HUES6 (cell line): Measurements from ENCODE around the gene PHF2.

Experiments
- H3K27ac ChIP-seq: 2 replicates; pipeline ENCODE4 v1.7.0; 2013; ENCODE audit warnings: low read depth, mild to moderate bottlenecking, low read length, inconsistent platforms
- H3K27me3 ChIP-seq: 2 replicates; pipeline ENCODE4 v1.6.1; 2013; ENCODE audit warnings: low read length; ENCODE audit not compliant: control insufficient read depth, insufficient read depth
- H3K36me3 ChIP-seq: 2 replicates; pipeline ENCODE4 v1.6.1; 2013; ENCODE audit warnings: low read length; ENCODE audit not compliant: control insufficient read depth, insufficient read depth
- H3K4me1 ChIP-seq: 2 replicates; pipeline ENCODE4 v1.6.1; 2013; ENCODE audit warnings: low read length; ENCODE audit not compliant: control insufficient read depth, insufficient read depth
- H3K4me3 ChIP-seq: 2 replicates; pipeline ENCODE4 v1.5.1; 2013; ENCODE audit warnings: low read depth, low read length
- H3K9ac ChIP-seq: one replicate; pipeline ENCODE4 v1.6.1; 2013; ENCODE audit warnings: mild to moderate bottlenecking, low read length
- H3K9me3 ChIP-seq: 2 replicates; pipeline ENCODE4 v1.6.1; 2013; ENCODE audit warnings: low read depth, low read length; ENCODE audit not compliant: control insufficient read depth, insufficient read depth

Gene PHF2

GRCh38 chr9:93620041-93620506 lies 43.7 kb downstream of the PHF2 start:
- H3K9me3 ChIP-seq = peaks cover 3% of the 10 kb centered on the region; the same call in 1 of the 2 replicates
- peaks cover 11% of the 10 kb centered on the region for H3K4me1 ChIP-seq
- no peak overlapping the region for H3K4me3 ChIP-seq
- H3K27ac ChIP-seq = no peak overlapping the region
- H3K36me3 ChIP-seq = no peaks in the 10 kb centered on the region
- H3K27me3 ChIP-seq = no peaks in the 10 kb centered on the region
- no peak overlapping the region for H3K9ac ChIP-seq

DNA sequence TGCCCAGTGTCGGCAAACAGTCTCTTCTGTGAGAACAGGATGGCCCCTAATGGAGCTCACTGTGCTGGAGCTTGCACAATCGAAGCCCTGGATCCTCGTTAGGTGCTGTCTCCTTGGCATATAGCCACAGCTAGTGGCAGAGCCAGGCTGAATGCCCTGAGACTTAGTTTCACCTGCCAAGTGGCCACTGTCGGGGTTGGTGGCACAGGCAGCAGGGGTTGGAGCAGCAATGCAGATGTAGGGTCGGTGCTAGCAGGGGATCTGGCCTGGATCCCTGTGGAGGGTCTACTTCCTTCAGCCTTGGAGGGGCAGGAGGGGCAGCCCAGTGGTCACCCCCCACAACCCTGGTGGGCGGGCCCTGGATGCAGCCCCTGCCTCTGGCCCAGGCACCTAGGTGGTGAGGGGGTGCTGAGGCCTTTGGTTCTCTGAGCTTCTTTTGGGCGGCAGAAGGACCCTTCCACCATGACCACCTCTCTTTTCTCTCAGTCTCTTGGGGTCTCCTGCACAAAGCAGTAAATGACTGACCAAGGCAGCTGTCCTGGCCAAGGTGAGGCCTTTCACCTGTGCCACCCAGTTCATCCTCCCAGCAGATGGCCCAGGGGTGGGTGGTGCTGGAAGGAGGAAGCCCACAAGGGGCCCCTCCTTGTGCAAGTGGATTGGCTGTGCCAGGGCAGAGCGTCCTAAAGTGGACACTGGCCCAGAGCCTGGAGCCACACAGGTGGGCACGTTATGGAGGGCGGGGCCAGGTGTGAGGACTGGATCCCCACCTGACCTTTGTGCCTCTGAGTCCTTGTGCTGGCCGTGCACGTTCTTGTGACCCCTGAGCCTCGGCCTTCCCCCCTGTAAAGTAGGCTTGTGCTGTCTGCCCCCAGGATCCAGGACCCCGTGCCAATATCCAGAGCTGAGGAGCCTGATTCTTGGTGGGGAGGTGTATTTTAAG lies 44.8 kb downstream of the PHF2 start:
- Histone ChIP-seq H3K4me3 (no peak overlapping the region), H3K4me1 (peaks cover 11% of the 10 kb centered on the region), H3K27me3 (no peaks in the 10 kb centered on the region), H3K36me3 (no peaks in the 10 kb centered on the region), H3K27ac (no peak overlapping the region), H3K9ac (no peak overlapping the region), H3K9me3 (peaks cover 5% of the 10 kb centered on the region; the same call in 1 of the 2 replicates)

DNA sequence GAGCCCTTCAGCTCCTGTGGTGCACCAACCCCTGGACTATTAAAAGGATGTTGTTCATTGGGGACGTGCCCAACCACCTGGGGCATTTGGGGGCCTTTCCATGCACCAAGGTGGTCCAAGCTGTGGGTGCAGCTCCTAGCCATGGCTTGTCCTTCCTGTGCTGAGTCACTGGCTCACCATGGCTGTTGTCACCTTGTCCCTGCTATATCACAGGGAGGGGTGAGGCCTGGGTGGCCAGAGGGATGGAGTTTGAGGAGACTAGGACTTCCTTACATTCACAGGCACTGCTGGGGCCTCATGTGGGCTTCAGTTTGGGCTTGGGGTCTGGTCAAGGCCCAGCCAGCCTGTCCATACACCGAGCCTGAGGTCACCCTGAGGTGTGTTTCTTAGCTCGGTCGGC lies 45.5 kb downstream of the PHF2 start:
- Histone ChIP-seq H3K9ac (no peak overlapping the region), H3K27me3 (no peaks in the 10 kb centered on the region), H3K9me3 (peaks cover 5% of the 10 kb centered on the region; the same call in 1 of the 2 replicates), H3K27ac (no peak overlapping the region), H3K4me1 (peaks cover 10% of the 10 kb centered on the region), H3K36me3 (no peaks in the 10 kb centered on the region), H3K4me3 (no peak overlapping the region)

DNA sequence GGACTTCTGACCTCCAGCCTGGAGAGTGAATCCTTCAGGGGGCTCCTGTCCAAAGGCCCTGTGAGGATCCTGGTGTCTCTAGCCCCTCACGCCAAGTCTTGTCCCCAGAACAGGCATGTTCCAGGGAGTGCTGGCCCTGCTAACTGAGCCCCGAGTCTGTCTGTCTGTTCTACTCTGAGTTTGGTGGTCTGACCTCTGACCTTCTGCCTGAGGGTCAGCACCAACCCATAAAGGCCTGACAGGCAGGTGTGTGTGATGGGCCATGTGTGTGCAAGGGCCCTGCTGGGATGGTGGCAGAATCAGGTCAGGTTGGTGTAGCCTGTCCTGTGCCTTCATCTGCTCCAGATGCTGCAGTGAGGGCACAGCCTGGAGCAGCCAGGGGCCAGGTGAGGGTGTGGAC lies 46.3 kb downstream of the PHF2 start:
- Histone ChIP-seq H3K4me3 (no peak overlapping the region), H3K27ac (no peak overlapping the region), H3K4me1 (peaks cover 2% of the 10 kb centered on the region; the same call in 1 of the 2 replicates), H3K36me3 (no peaks in the 10 kb centered on the region), H3K9me3 (peaks cover 8% of the 10 kb centered on the region), H3K9ac (no peak overlapping the region), H3K27me3 (no peaks in the 10 kb centered on the region)

DNA sequence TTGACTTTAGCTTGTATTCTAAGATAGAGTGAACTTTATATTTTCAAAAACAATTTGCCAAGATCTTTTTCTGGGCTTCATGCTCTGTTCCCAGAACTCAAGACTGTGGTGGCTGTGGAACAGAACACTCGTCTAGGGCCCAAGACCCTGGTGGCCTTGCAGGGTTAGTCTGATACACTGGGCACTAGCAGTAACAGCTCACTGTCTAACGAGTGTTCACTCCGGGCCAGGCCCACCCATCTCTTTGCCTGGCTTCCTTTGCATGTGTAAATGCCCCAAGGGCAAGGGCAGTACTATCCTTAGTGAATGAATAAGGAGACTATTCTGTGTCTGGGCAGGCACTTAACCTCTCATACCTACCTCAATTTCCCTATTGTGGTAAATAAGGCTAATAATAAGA lies 47.4 kb downstream of the PHF2 start:
- no peaks in the 10 kb centered on the region for H3K36me3 ChIP-seq
- H3K4me3 ChIP-seq = no peak overlapping the region
- no peak overlapping the region for H3K9ac ChIP-seq
- H3K27ac ChIP-seq = no peak overlapping the region
- H3K27me3 ChIP-seq = no peaks in the 10 kb centered on the region
- peaks cover 11% of the 10 kb centered on the region for H3K9me3 ChIP-seq
- H3K4me1 ChIP-seq = no peaks in the 10 kb centered on the region

GRCh38 chr9:93624431-93624834 lies 48.0 kb downstream of the PHF2 start:
- H3K27me3 ChIP-seq = no peaks in the 10 kb centered on the region
- no peak overlapping the region for H3K4me3 ChIP-seq
- H3K27ac ChIP-seq = no peak overlapping the region
- H3K36me3 ChIP-seq = no peaks in the 10 kb centered on the region
- H3K4me1 ChIP-seq = no peaks in the 10 kb centered on the region
- peaks cover 11% of the 10 kb centered on the region for H3K9me3 ChIP-seq
- no peak overlapping the region for H3K9ac ChIP-seq

- Histone ChIP-seq H3K4me1 (no peaks in the 10 kb centered on the region), H3K27ac (no peak overlapping the region), H3K9ac (no peak overlapping the region), H3K9me3 (peaks cover 11% of the 10 kb centered on the region), H3K27me3 (no peaks in the 10 kb centered on the region), H3K36me3 (no peaks in the 10 kb centered on the region), H3K4me3 (no peak overlapping the region)
Observed at GRCh38 chr9:93624977-93625376, 48.6 kb downstream of the PHF2 start.

GRCh38 chr9:93629920-93630319 lies 53.5 kb downstream of the PHF2 start:
- Histone ChIP-seq H3K27ac (no peak overlapping the region), H3K4me3 (no peak overlapping the region), H3K9me3 (peaks cover 8% of the 10 kb centered on the region), H3K9ac (no peak overlapping the region), H3K36me3 (0 out of 2 replicates have a peak, but pooled peaks cover 3% of the 10 kb centered on the region), H3K27me3 (no peaks in the 10 kb centered on the region), H3K4me1 (peaks cover 4% of the 10 kb centered on the region; the same call in 1 of the 2 replicates)

GRCh38 chr9:93630806-93631411 lies 54.5 kb downstream of the PHF2 start:
- Histone ChIP-seq H3K9me3 (peaks cover 8% of the 10 kb centered on the region), H3K36me3 (0 out of 2 replicates have a peak, but pooled peaks cover 3% of the 10 kb centered on the region), H3K27me3 (no peaks in the 10 kb centered on the region), H3K4me3 (no peak overlapping the region), H3K4me1 (peaks cover 4% of the 10 kb centered on the region; the same call in 1 of the 2 replicates), H3K9ac (no peak overlapping the region), H3K27ac (no peak overlapping the region)

- no peak overlapping the region for H3K4me3 ChIP-seq
- peaks cover 8% of the 10 kb centered on the region; the same call in 1 of the 2 replicates for H3K9me3 ChIP-seq
- no peak overlapping the region for H3K9ac ChIP-seq
- no peak overlapping the region for H3K27ac ChIP-seq
- peaks cover 4% of the 10 kb centered on the region; the same call in 1 of the 2 replicates for H3K4me1 ChIP-seq
- no peaks in the 10 kb centered on the region for H3K27me3 ChIP-seq
- peaks cover 16% of the 10 kb centered on the region for H3K36me3 ChIP-seq
Observed at GRCh38 chr9:93633492-93634221, 57.3 kb downstream of the PHF2 start.
